Stimulated activated CD8-positive, alpha-beta memory T cell treated with anti-CD3 and anti-CD28 coated beads, Interleukin-4, amount 100 ng/mL, for 1 hour (primary cell): Measurements from ENCODE around the gene RXRA.
A peak's percentile ranks its signal among the peaks of the same experiment; 100 is the strongest.

ENCODE experiments used
- DNase-seq, 2 donors: peaks; one replicate each; pipeline ENCODE4 v3.0.0-alpha.2; 2020; ENCODE audit warnings: low read depth in 2 of 2, low spot score in 1 of 2

Gene RXRA

DNA sequence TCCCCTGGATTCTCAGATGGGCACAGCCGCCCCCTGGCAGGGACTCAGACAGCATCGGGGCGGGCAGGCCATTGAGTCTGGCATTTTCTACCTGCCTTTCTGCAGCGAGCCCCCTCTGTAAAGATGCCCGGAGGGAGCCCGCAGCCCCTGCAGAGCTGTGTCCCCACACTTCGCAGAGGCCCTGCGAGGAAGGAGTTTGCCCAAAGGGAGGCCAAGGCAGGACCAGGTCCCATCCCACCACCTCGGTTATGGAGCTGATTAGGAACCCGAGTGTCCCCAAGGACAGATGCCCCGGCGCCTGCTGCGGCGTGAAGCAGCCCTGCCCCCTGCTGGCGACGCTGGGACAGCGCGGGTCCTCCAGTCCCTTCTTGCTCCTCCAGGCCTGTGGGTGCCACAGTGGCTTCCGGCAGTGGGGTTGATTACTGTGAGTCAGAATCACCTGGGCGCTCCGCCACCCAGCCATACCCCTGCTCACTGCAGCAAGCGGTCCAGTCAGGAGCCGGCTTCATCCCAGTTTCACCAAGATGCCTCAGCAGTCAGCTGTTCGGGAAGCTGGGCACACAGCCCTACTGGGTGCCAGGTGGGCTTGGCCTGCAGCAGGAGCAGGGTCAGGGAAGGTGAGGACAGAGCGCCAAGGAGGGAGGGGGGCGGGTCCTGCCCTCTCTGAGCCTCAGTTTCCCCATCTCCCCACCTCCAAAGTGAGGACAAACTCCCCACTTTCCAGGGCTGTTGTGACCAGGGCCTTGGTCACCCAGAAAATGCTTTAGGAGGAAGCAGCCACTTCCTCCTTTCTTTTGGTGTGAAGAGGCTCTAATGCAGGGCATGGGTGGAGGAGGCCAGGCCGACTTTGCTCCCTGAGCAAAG lies 117.2 kb downstream of the RXRA start:
- peak; percentile 63 to 78 for DNase-seq

DNA sequence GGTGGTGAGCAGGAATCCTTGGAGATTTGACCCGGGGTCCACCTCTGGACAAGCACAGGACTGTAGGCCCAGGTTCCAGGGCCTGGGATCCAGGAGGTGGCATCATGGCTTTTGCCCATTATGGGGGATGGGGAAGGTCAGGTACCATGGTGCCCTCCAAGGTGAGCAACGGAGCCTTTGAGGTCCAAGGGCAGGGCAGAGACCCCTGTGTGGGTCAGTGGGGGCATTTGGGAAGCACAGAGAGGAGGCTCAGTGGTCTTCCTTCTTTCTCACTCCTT lies 117.7 kb downstream of the RXRA start:
- no peak for DNase-seq

DNA sequence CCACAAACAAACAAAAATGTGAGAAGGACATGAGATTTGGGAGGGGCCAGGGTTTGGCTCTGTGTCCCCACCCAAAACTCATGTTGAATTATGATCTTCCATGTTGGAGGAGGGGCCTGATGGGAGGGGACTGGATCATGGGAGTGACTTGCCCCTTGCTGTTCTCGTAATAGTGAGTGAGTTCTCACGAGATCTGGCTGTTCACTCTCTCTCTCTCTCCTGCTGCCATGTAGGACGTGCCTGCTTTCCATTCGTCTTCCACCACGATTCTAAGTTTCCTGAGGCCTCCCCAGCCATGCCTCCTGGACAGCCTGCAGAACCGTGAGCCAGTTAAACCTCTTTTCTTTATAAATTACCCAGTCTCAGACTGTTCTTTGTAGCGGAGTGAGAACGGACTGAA lies 118.7 kb downstream of the RXRA start:
- DNase-seq = no peak

DNA sequence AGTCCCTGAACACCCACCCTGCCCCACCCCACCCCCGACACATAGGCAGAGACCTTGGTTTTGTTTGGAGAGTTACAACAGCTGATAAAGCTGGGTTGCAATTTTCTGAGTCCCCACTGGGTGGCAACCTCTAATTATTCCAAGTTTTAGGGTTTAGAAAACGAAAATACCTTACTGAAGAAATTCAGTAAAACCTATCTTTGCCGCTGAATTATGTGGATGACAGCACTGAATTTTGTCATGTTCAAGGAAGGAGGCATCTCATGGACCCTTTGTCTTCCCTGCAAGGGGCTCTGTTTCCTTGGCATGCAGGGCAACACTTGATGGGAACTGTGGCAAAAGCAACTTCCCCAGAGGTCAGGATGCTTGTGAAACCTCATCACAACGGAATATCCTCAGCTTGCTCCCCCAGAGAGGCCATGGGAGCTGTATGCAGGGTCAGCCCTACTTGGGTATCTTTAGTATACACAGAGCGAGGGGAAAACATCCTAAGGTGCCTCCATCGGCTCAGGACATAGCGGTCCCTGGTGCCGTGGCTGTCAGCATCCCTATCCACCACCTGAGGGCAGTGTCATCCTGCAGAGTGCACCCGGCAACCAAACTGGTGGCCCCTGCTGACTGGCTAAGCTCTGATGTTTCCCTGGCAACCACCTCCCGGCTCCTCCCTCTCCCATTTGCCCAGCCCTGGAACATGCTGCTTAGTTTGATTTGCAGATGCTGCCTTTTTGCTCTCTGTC lies 123.1 kb downstream of the RXRA start:
- peak; percentile 47 to 71 for DNase-seq

DNA sequence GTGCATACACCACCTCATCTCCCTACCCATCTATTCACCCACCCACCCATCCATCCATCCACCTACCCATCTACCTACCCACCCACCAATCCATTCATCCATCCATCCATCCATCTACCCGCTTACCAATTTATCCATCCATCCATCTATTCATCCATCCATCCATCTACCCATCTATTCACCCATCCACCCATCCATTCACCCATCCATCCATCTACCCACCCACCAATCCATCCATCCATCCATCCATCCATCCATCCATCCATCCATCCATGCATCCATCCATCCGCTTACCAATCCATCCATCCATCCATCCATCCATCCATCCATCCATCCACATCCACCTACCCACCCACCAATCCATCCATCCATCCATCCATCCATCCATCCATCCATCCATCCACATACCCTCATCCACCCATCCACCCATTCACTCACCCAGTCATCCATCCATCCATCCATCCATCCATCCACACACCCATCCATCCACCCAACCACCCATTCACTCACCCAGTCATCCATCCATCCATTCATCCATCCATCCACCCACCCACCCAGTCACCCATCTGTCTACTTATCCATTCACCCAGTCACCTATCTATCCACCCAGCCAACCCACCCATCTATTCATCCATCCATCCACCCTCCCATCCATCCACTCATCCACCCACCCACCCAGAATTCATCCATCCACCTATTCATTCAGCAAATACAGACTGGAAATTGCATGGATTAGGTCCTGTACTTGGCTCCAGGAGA lies 125.6 kb downstream of the RXRA start:
- DNase-seq = no peak

DNA sequence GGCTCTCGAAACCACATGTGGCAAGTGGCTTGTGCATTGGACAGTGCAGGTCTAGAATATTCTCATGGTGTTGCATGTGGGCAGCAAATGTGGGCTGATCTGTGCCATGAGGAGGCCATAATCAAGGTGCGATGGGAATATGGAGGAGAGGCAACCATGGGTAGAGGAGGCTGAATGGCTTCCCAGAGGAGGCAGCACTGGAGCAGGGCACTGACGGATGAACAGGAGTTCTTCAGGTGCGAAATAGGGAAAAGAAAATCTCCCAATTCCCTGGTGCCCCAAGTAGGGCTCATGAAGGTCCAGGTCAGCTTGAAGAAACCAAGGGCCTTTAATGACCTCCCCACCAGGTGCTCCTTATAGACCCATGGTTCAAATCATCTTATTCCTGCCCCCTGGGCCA lies 126.5 kb downstream of the RXRA start:
- DNase-seq = no peak

DNA sequence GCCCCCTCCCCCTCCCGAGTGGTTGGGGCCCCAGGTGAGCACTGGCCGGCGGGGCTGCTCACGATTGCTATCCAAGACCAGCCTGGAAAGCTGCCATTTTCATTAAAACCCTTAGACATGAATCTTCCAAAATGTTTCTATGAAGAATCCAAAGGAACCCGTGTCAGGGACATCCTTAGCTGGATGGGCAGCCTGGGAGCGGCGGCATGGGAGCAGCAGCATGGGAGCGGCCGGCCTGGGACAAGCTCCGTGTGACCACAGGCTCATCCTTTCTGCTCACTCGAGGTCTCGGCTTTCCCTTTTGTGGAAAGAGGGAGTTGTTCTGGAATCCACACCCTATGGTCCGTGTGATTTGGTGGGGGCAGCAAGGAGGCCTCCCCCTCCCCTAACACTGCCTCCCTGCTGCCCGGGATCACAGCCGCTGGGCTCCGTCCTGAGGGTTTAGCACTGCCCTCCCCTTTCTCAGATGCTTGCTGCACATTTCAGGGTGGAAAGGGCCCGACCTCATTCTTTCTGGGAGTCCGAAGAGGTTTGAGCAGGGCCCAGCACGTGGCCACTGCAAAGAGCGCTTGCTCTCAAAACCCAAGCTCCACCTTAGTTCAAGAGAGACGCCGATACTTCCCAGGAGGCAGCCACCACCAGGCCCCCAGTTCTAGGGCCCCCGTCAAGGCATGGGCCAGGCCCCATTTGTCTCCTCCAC lies 127.7 kb downstream of the RXRA start:
- DNase-seq = no peak

DNA sequence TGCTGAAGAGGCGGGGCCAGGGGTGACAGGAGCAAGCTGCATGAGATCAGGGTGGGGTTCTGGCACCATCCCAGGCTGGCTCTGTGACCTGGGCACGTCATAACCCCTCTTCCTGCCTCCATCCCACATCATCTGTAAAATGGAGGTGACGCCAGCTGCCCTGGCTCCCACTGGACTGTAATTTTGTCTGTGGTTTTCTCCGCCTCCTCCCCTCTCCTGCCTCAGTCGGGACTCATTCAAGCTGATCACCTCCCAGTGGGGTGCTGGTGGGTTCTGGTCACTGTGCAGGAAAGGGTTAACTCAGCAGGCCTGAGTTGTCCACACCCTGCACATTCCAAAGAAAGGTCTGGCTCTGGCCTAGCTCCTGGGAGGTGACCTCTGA lies 128.2 kb downstream of the RXRA start:
- DNase-seq = no peak

DNA sequence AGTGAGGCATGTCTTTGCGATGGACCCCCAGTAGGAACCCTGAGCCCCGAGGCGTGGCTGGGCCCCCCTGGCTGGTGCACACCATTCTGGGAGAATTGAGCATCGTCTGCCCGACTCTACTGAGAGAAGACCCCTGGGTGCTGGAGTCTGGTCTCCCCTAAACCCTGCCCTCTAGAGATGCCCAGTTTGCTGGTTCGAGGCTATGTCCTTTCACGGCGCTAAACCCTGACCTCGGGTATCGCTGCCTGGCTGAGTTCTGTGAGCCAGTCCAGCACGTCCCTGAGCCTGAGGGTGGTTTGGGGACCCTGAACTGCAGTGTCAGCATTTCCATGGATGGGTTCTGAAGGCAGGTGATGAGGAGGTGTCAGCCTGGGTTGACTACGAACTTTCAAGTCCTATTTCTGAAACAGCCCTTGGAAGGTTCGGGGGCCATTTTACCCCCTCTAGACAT lies 128.8 kb downstream of the RXRA start:
- DNase-seq = no peak

DNA sequence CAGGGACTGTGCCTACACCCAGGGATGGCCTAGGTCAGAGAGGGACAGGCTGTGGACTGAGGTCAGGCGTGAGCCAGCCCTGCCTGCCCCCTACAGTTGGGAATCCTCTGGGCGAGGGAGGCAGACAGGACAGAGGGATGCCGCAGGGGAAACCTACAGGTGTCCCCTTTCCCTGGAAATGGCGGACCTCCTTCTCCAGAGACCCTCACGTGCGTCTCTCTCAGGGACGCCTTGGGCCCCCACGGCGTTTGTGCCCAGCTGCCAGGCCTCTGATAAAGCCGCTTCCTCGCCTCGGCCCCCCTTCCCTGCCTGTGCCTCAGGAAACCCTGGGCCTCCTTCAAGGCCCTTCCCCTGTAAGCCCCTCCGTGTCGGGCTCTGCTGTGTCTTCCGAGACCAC lies 129.3 kb downstream of the RXRA start:
- no peak for DNase-seq

DNA sequence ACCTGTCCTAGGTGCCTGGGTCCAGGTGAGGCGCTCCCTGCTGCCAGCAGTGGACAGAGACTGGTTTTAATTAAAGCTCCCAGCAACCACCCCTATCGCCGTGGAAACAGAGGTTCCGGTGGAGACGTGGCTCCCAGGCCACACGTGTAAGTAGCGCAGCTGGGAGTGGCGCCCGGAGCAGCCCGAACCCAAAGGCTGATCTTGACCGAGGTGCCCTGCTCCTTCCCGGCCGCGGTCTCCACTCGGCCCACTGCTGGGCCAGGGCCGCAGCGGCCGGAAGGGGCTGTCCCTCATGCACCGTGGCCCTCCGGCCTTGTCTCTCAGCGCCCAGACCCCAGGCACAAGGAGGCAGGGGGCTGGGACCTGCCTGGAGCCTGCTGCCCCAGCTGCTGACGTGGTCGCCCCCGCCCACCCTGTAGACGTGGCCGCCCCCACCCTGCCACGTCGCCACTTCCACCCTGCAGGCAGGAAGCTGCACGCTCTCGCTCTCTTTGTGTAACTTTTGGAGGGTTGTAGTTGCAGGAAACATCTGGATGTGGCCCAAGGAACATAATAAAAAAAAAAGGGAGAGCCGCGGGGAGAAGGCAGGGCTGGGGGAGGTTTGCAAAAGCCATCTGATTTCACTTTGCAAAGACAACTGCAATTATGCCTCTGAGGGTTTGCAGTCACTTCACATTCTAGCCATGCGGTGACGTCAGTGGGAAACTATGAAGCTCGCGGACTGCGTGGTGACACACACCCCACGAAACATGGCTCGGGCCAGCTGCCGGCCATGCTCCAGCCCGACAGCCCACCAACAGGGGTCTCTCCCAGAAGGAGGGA lies 129.9 kb downstream of the RXRA start:
- DNase-seq = peak; percentile 26 to 48

DNA sequence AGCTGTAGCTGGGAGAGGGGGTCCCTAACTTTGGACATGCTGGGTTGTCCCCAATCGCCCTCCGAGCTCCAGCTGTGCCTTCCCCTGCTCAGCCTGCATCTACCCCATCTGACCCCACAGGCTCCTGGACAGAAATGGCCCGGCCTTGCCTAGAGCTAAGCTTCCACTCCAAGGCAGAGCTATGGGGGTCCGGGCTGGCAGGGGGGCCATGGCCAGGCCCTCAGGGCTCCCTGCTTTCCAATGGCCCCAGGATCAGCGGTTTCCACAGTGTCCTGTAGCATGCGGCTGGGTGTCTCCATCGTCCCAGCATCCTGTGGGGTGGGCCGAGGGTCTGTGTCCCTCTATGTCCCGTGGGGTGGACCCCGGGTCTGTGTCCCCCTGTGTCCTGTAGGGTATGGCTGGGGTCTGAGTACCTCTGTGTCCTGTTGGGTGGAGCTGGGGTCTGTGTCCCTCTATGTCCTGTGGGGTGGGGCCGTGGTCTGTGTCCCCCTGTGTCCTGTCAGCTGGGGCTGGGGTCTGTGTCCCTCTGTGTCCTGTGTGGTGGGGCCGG lies 130.6 kb downstream of the RXRA start:
- no peak for DNase-seq

DNA sequence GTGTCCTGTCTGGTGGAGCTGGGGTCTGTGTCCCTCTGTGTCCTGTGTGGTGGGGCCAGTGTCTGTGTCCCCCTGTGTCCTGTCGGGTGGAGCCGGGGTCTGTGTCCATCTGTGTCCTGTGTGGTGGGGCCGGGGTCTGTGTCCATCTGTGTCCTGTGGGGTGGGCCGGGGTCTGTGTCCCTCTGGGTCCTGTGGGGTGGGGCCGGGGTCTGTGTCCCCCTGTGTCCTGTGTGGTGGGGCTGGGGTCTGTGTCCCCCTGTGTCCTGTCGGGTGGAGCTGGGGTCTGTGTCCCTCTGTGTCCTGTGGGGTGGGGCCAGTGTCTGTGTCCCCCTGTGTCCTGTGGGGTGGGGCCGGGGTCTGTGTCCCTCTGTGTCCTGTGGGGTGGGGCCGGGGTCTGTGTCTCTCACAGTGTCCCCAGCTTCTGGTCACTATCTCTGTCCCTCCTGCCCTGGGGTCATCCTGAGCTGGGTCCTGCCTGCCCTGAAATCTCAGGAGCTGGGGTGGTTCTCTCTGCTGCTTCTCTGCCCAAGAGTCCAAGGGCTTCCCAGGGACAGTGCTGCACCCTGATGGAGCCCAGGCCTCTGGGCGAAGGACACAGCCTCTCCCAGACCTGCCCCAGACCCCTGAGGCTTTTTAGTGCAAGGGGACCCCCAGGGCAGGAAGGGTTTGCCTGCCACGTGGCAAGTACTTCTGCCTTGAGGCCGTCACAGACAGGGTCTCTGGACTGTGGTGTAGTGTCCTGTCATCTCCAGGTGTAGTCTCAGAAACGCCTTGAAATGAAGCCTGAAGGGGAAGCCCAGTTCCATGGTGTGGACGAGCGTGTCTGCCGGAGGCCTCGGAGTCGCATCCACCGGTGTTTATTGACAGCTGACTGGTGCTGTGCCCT lies 131.3 kb downstream of the RXRA start:
- no peak for DNase-seq

DNA sequence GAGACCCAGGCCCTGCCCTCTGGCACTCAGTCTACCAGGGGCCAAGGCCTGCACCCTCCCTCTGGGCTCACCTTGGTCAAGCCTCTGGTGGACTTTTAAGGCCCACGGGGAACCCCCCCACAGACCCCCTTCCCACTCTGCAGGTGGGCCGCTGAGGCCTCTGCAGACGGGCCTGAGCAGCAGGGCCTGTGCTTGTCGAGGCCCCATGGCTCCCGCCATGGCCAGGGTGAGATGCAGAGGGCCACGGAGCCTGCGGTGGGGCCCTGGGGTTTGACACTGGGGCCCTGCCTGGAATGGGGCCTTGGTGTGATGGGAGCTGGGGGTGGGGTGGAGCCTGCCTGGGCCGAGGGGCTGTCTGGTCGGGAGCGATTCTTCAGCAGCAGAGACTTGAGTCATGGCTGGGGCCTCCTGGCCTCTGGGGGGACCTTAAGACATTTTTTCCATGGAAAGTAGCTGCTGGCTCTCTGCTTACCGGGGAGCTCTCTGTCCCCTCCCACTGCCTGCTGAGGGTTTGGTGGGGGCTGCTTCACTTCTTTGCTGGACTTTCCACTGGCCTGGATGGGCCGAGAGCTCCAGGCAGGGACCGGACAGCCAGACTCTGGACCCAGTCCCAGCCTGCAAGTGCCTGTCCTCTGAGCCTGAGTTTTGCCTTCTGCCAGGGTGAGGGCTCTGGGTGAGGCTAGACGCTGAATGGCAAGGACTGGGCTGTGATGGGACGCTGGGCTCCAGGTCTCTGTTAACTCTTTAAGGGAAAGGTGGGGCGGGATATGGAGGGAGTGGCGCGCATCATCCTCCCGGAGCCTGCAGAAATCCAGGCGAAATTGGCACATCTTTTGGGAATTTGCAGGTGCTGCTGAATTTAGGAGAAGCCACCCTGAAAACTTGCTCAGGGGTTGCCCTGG lies 132.2 kb downstream of the RXRA start:
- DNase-seq = no peak

DNA sequence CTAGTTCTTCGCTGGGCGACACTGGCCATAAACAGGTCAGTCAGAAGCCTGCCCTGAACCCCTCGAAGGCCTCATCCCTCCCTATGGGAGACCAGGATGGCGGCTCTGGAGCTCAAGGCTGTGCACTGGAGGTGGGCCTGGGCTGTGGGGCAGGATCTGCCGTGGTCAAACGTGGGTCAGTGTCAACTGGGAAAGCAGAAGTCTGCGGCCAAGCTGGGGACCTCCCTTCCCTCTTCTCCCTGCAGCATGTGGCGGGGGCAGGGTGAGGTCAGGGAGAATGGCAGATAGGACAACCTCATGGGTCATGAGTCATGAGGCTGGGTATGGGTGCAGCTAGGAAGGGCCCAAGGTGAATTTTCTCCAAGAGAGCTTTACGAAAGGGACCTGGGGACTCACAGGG lies 132.9 kb downstream of the RXRA start:
- DNase-seq = no peak

DNA sequence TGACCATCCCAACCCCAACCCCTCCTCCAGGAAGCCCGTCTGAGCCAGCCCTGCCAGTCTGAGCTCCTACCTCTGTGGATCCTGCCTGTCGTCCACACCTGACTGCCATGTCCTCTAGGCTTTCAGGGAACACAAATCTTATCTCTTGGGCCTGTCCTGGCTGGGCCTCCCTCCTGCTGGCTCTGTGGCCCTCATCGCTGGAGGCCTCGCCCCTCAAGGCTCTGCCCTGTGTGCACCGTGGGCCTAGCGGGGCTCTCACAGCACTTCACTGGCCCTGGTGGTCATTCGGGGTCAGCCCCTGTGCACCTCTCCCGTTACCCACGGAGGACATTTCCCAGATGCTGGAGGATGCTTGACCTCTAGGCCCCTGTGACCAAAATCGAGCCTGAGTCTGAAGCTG lies 133.3 kb downstream of the RXRA start:
- no peak for DNase-seq

DNA sequence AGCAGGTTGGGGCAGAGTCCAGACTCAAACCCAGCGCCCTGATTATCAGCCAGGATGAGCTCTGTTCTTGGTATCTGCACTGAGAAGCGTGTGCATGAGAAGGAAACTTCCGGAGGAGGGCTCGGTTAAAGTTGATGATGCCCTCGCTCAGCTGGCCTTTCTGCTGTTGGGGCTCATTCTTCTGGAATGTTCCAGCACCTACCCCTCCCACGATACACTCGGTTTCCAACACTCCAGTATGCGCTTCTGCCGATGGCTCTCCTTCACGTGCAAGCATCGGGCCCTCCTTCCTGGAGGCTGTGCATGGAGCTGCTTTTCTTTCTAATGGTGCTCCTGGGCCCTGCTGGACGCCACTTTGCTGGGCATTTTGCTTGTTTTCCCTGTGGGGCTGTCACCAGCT lies 134.0 kb downstream of the RXRA start:
- no peak for DNase-seq

DNA sequence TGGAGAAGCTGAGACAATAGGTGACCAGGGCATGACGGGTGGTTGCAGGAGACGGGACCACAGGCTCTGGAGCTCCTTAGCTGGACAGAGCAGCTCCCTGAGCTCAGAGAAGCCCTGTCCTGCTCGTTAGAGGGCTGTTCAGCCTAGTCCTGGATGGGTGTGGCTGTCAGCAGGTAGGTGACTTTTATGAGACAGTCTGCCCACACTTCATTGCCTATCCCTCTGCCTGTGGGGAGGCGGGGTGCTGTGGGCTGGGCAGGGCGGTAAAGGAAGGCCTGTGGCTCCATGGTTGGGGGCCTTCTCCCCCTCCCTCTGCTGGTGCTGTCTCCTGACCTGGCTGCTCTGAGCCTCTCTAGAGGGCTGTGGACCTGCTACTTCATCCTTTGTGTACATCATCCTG lies 134.6 kb downstream of the RXRA start:
- DNase-seq = no peak
